GM21528 (cell line): ENCODE data around the gene GP5.

Experiments used
- ATAC-seq: cut with Tn5 transposase; IDR thresholded peaks from one replicate; pipeline ENCODE4 v1.9.1; 2021; ENCODE audit warnings: mild to moderate bottlenecking, moderate library complexity; ENCODE audit not compliant: unreplicated experiment, low FRiP score

Gene GP5

GRCh38 chr3:194399166-194399565, at the start of gene GP5:
Gene GP5, minus strand, starts transcription at chr3:194399266. Its CDS starts 984 bp downstream, at chr3:194398282.
- ATAC-seq, result no peak

GRCh38 chr3:194447657-194448056, 48.6 kb upstream of the GP5 start:
- ATAC-seq, result no peak

GRCh38 chr3:194447161-194447560, 48.1 kb upstream of the GP5 start:
- no peak for ATAC-seq

- no peak for ATAC-seq
Observed at GRCh38 chr3:194446754-194447153, 47.7 kb upstream of the GP5 start.

GRCh38 chr3:194446172-194446571, 47.1 kb upstream of the GP5 start:
- ATAC-seq, result no peak

GRCh38 chr3:194443901-194444300, 44.8 kb upstream of the GP5 start:
- no peak for ATAC-seq

GRCh38 chr3:194440756-194441155, 41.7 kb upstream of the GP5 start:
- no peak for ATAC-seq

- ATAC-seq, result no peak
Observed at GRCh38 chr3:194439881-194440550, 41.0 kb upstream of the GP5 start.

- ATAC-seq, result no peak
Observed at GRCh38 chr3:194434503-194434902, 35.4 kb upstream of the GP5 start.

- no peak for ATAC-seq
Observed at GRCh38 chr3:194431554-194431953, 32.5 kb upstream of the GP5 start.

- ATAC-seq, result no peak
Observed at GRCh38 chr3:194425399-194425798, 26.3 kb upstream of the GP5 start.

- no peak for ATAC-seq
Observed at GRCh38 chr3:194424953-194425352, 25.9 kb upstream of the GP5 start.

GRCh38 chr3:194424373-194424772, 25.3 kb upstream of the GP5 start:
- ATAC-seq, result no peak

- ATAC-seq, result no peak
Observed at GRCh38 chr3:194423317-194423716, 24.3 kb upstream of the GP5 start.

- ATAC-seq, result no peak
Observed at GRCh38 chr3:194422188-194422587, 23.1 kb upstream of the GP5 start.

- ATAC-seq, result no peak
Observed at GRCh38 chr3:194418671-194419070, 19.6 kb upstream of the GP5 start.

GRCh38 chr3:194407423-194407822, 8.4 kb upstream of the GP5 start:
- ATAC-seq, result no peak

GRCh38 chr3:194405766-194406165, 6.7 kb upstream of the GP5 start:
- no peak for ATAC-seq

GRCh38 chr3:194404365-194405140, 5.5 kb upstream of the GP5 start:
- ATAC-seq, result no peak

- no peak for ATAC-seq
Observed at GRCh38 chr3:194401868-194402329, 2.8 kb upstream of the GP5 start.

- no peak for ATAC-seq
Observed at GRCh38 chr3:194401346-194401745, 2.3 kb upstream of the GP5 start.

- ATAC-seq, result no peak
Observed at GRCh38 chr3:194399874-194400411, 877 bp upstream of the GP5 start.
